HepG2 (cell line): Measurements from ENCODE around the gene SLC5A10. TPM values are rescaled to one million over a fixed set of nuclear protein-coding genes. Genes with fewer than 3 reads are reported as not detected.

Experiments used
- ATAC-seq: fragments of 200-7000 bp; cut with Tn5 transposase; 3 replicates; pipeline ENCODE4 v1.9.1; 2020; ENCODE audit warnings: mild to moderate bottlenecking, moderate library complexity
- BruUV-seq: library from RNA; stranded (reverse); fragments of 400-500 nt; replicated peaks from 2 replicates; lab custom pipeline; 2021; lab: Mats Ljungman, UMichigan
- CTCF ChIA-PET: fragments of 300-600 bp; formaldehyde crosslinking; extraction: SDS; loops from one replicate; lab custom pipeline; 2021; ENCODE audit warnings: low total read pairs, inconsistent platforms, low intra/inter-chr PET ratio; lab: Yijun Ruan, JAX
- POLR2A ChIA-PET: fragments of 350-600 bp; sonication (Branson Sonifier 250); formaldehyde crosslinking; loops from one replicate; lab custom pipeline; 2020; ENCODE audit warnings: antibody characterized with exemption, inconsistent platforms; lab: Yijun Ruan, JAX
- DNase-seq: peaks from one replicate; pipeline ENCODE4 v3.0.0-alpha.2; 2015; ENCODE audit warnings: low spot score
- FAIRE-seq: peaks from 3 replicates; lab custom pipeline; 2011; peaks lifted over from hg19 to GRCh38; lab: Jason Lieb, UNC
- H2AFZ ChIP-seq: one replicate; pipeline ENCODE4 v1.6.1; 2011; ENCODE audit warnings: low read length, inconsistent platforms
- H3K27ac ChIP-seq: fragments of 300-600 bp; 3 replicates; pipeline ENCODE4 v1.8.0; 2011; ENCODE audit warnings: mixed run types, mild to moderate bottlenecking, mixed read lengths, low read length, inconsistent platforms; ENCODE audit not compliant: insufficient read depth; ENCODE audit errors: extremely low read length
- H3K27me3 ChIP-seq, 2 experiments: fragments of 200-600 bp in 1 of 2; 2 replicates in 1 of 2; 3 replicates in 1 of 2; pipeline versions ENCODE4 v1.6.0 to v1.8.0; 2011; ENCODE audit warnings: low read length in 2 of 2, mild to moderate bottlenecking in 2 of 2, moderate library complexity in 2 of 2, inconsistent platforms in 1 of 2; ENCODE audit not compliant: insufficient read depth in 2 of 2, control insufficient read depth in 1 of 2
- H3K36me3 ChIP-seq, 2 experiments: fragments of 200-600 bp in 1 of 2; replicated peaks in 1 of 2; 2 replicates in 1 of 2; 3 replicates in 1 of 2; pipeline versions ENCODE4 v1.5.1 to v1.8.0; 2011; ENCODE audit warnings: low read length in 2 of 2, inconsistent platforms in 1 of 2; ENCODE audit not compliant: insufficient read depth in 2 of 2, control insufficient read depth in 1 of 2
- H3K4me1 ChIP-seq: 2 replicates; pipeline ENCODE4 v1.5.1; 2012; ENCODE audit warnings: low read length, inconsistent platforms; ENCODE audit not compliant: insufficient read depth
- H3K4me2 ChIP-seq: 2 replicates; pipeline ENCODE4 v1.6.0; 2011; ENCODE audit warnings: low read depth, low read length, inconsistent platforms
- H3K4me3 ChIP-seq, 3 experiments: fragments of 200-600 bp in 1 of 3; sonication (generic), shearing (Covaris generic) in 1 of 3; replicated peaks in 1 of 3; 2 replicates each; pipeline ENCODE4 v1.5.1; 2011 to 2016; ENCODE audit warnings: low read length in 3 of 3, inconsistent platforms in 2 of 3, low read depth in 2 of 3, mild to moderate bottlenecking in 2 of 3, control low read depth in 1 of 3, mixed read lengths in 1 of 3; ENCODE audit not compliant: insufficient read depth in 1 of 3
- H3K79me2 ChIP-seq: one replicate; pipeline ENCODE4 v1.6.1; 2011; ENCODE audit warnings: low read length, inconsistent platforms; ENCODE audit not compliant: insufficient read depth
- H3K9ac ChIP-seq: 2 replicates; pipeline ENCODE4 v1.6.0; 2011; ENCODE audit warnings: mild to moderate bottlenecking, low read depth, low read length, inconsistent platforms; ENCODE audit not compliant: insufficient read depth
- H3K9me3 ChIP-seq: 2 replicates; pipeline ENCODE4 v1.5.1; 2012; ENCODE audit warnings: mild to moderate bottlenecking, low read length
- H4K20me1 ChIP-seq: 2 replicates; pipeline ENCODE4 v1.6.0; 2011; ENCODE audit warnings: inconsistent platforms, mild to moderate bottlenecking, low read length, moderate library complexity; ENCODE audit not compliant: insufficient read depth
- RBAK ChIP-seq: sonication (generic); formaldehyde crosslinking; IDR thresholded peaks from 2 replicates; pipeline ENCODE4 v1.5.1; 2020; ENCODE audit warnings: mild to moderate bottlenecking, missing genetic modification reagents
- SMC3 ChIP-seq: IDR thresholded peaks from 2 replicates; pipeline ENCODE4 v1.6.1; 2011; ENCODE audit warnings: low read length, improper control_type of control experiment
- SNRNP70 ChIP-seq: fragments of 200-400 bp; formaldehyde crosslinking; IDR thresholded peaks from 2 replicates; pipeline ENCODE4 v1.6.1; 2017; ENCODE audit warnings: mild to moderate bottlenecking, low read depth, low read length, moderate library complexity
- TP53 ChIP-seq: sonication (generic); formaldehyde crosslinking; conservative IDR thresholded peaks from 2 replicates; pipeline ENCODE4 v1.4.0; 2020; ENCODE audit warnings: missing genetic modification reagents
- USF2 ChIP-seq, 2 experiments: sonication (generic) in 1 of 2; formaldehyde crosslinking in 1 of 2; IDR thresholded peaks; 2 replicates each; pipeline versions ENCODE4 v1.5.1 to v1.6.1; 2011 to 2020; ENCODE audit warnings: borderline replicate concordance in 1 of 2, low read depth in 1 of 2, low read length in 1 of 2, mild to moderate bottlenecking in 1 of 2, missing genetic modification reagents in 1 of 2, moderate library complexity in 1 of 2
- ZBED4 ChIP-seq: sonication (generic); formaldehyde crosslinking; IDR thresholded peaks from 2 replicates; pipeline ENCODE4 v1.4.0; 2020; ENCODE audit warnings: missing genetic modification reagents, borderline replicate concordance
- ZBTB7A ChIP-seq: sonication (generic); formaldehyde crosslinking; IDR thresholded peaks from 2 replicates; pipeline ENCODE4 v1.8.0; 2022; ENCODE audit warnings: mild to moderate bottlenecking, missing genetic modification reagents
- ZNF274 ChIP-seq: sonication (generic); formaldehyde crosslinking; IDR thresholded peaks from 2 replicates; pipeline ENCODE4 v1.5.1; 2020; ENCODE audit warnings: mild to moderate bottlenecking, missing genetic modification reagents
- ZNF570 ChIP-seq: sonication (generic); formaldehyde crosslinking; IDR thresholded peaks from 2 replicates; pipeline ENCODE4 v1.4.0; 2020; ENCODE audit warnings: mild to moderate bottlenecking, missing genetic modification reagents, borderline replicate concordance
- ZNF75D ChIP-seq: sonication (generic); formaldehyde crosslinking; IDR thresholded peaks from 2 replicates; pipeline ENCODE4 v1.8.1; 2023; ENCODE audit warnings: missing genetic modification reagents, mild to moderate bottlenecking, borderline replicate concordance
- WGBS: methylation state at CpG from one replicate; pipeline ENCODE4 v1.1.6; 2017; ENCODE audit warnings: low lambda C conversion rate; 5-methylcytosine and 5-hydroxymethylcytosine counted together
- in situ Hi-C: cut with HindIII; loops from 2 replicates; pipeline ENCODE4 v1.10.0; 2017; ENCODE audit warnings: low pct_unique_long_range_greater_than_20kb; ENCODE audit not compliant: extremely low pct_ligation_motif_present
- intact Hi-C: fragments of 100-400 bp; cut with micrococcal nuclease; formaldehyde crosslinking; loops from one replicate; pipeline ENCODE4 v1.10.0; 2022; ENCODE audit not compliant: unreplicated experiment
- polyA plus RNA-seq, 8 experiments: library from polyadenylated mRNA; depleted of rRNA in 3 of 8; stranded (reverse) in 7 of 8; unstranded in 1 of 8; fragments of >200 nt; fragmentation: Illumina TruSeq in 4 of 8; extraction: Trizol in 4 of 8; gene quantifications; 2 replicates each; pipeline versions ENCODE4 v1.2.1 to v1.2.3, GENCODE V29; 2011 to 2016; ENCODE audit warnings: low read depth in 4 of 8, missing spikeins in 1 of 8, mixed read lengths in 1 of 8; ENCODE audit not compliant: insufficient read depth in 1 of 8
- total RNA-seq, 5 experiments: library from RNA; depleted of rRNA; stranded (reverse); fragments of >200 nt; fragmentation: Illumina TruSeq; extraction: Trizol; gene quantifications; 2 replicates each; pipeline ENCODE4 v1.2.3, GENCODE V29; 2016; ENCODE audit warnings: low read depth in 1 of 5

The SLC5A10 gene
- total and polyA plus RNA-seq, 2 of the 13 experiments (the other 11 are each of a cell fraction or from before 2014, with no cell fraction given): 0.05 TPM; not detected in 1

- BruUV-seq: no TSS peak
- ATAC-seq: no peak
- no peak for FAIRE-seq
- ChIA-PET POLR2A (no interaction called here), CTCF (no interaction called here)
- Histone ChIP-seq H3K27me3 (peaks cover 4 to 26% of the 10 kb centered on the region in 2 experiments; a peak in 2 of 5 replicates), H3K27ac (no peak overlapping the region), H3K4me2 (no peak overlapping the region), H3K9me3 (no peaks in the 10 kb centered on the region), H3K9ac (no peak overlapping the region), H3K4me1 (peaks cover 39% of the 10 kb centered on the region), H4K20me1 (no peaks in the 10 kb centered on the region), H2AFZ (no peak overlapping the region), H3K79me2 (no peaks in the 10 kb centered on the region), H3K36me3 (no peaks in the 10 kb centered on the region), H3K4me3 (no peak overlapping the region)
- in situ Hi-C loops: no loop called here
- DNase-seq: no peak
- intact Hi-C loops: loop anchor here (10.0 kb wide), 1 partner anchor 144 kb away; no protein-coding TSS in a partner anchor
- WGBS: 52% methylated on average over 10 of the region's 11 CpGs
- no peak for TF ChIP-seq ZNF75D
- TF ChIP-seq TP53 (CRISPR knock-in tag): no peak
- no peak for TF ChIP-seq USF2 (IDR thresholded peaks at IDR 0.05; ENCODE audit: low read depth, low read length)
- no peak for TF ChIP-seq USF2 (CRISPR knock-in tag; IDR thresholded peaks at IDR 0.05; ENCODE audit: borderline replicate concordance)
- TF ChIP-seq ZBTB7A (CRISPR knock-in tag): no peak
- TF ChIP-seq ZNF274 (CRISPR knock-in tag): no peak
- no peak for TF ChIP-seq ZBED4 (CRISPR knock-in tag)
- no peak for TF ChIP-seq SNRNP70
- no peak for TF ChIP-seq ZNF570
- no peak for TF ChIP-seq SMC3
- no peak for TF ChIP-seq RBAK (CRISPR knock-in tag)
These were observed 6.6 kb downstream of the SLC5A10 start for GRCh38 chr17:18958611-18959010.
